SK-N-SH (cell line): Measurements from ENCODE around the gene MANBA.

Experiments
- EZH2phosphoT487 ChIP-seq: fragments of 200-600 bp; sonication (generic); IDR thresholded peaks from 2 replicates; pipeline ENCODE4 v1.6.1; 2017; ENCODE audit warnings: low read depth, mixed run types, mild to moderate bottlenecking, antibody characterized with exemption, moderate library complexity, borderline replicate concordance
- GATA2 ChIP-seq: sonication (generic); formaldehyde crosslinking; IDR thresholded peaks from 2 replicates; pipeline ENCODE4 v1.5.0; 2020; ENCODE audit warnings: mild to moderate bottlenecking, missing genetic modification reagents
- MEF2A ChIP-seq: IDR thresholded peaks from 2 replicates; pipeline ENCODE4 v1.4.0; 2012; ENCODE audit warnings: low read depth, borderline replicate concordance
- NRF1 ChIP-seq: IDR thresholded peaks from 2 replicates; pipeline ENCODE4 v1.6.1; 2012; ENCODE audit warnings: low read depth, mild to moderate bottlenecking, low read length
- RFX5 ChIP-seq: IDR thresholded peaks from 2 replicates; pipeline ENCODE4 v1.6.1; 2012; ENCODE audit warnings: mild to moderate bottlenecking, improper control_type of control experiment, low read length
- SIN3A ChIP-seq: IDR thresholded peaks from 2 replicates; pipeline ENCODE4 v1.6.1; 2012; ENCODE audit warnings: low read depth, mild to moderate bottlenecking, low read length, moderate library complexity, borderline replicate concordance
- TF ChIP-seq, protein P1 (sequence below): fragments of 200-600 bp; sonication (generic); IDR thresholded peaks from 2 replicates; pipeline ENCODE4 v1.6.1; 2017; ENCODE audit warnings: antibody characterized with exemption, mild to moderate bottlenecking, moderate library complexity
- TF ChIP-seq, protein P2 (sequence below): fragments of 150-350 bp; IDR thresholded peaks from 2 replicates; pipeline ENCODE4 v1.6.1; 2017; ENCODE audit warnings: antibody characterized with exemption, low read length, low read depth, borderline replicate concordance

DNA sequence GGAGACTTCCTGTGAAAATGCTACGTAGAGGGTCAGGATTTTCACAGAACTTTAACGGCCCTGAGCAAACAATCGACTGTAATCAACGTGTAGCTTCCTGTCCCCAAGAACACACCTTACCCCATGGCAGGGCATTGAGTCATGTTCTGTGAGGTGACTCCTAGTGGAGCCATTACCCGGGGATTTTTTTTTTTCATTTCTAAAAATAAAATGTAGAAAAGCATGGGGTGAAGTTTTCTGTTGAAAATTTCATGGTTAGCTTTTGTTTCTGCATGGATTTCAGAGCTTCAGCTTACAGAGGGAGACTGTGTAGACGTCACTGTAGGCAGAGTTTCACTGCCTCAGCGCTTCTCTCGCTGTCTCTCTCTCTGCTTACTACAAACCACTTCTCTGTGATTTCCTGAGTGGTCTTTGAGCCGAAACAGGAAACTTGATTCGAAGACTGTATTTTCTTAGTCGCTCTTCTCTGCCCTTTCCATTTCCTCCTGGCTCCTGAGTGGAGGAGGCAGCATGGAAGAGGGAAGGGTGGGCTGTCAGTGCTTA, 147.9 kb downstream of the MANBA start:
- TF ChIP-seq GATA2 (CRISPR knock-in tag) (no peak), EZH2phosphoT487 (no peak), MEF2A (no peak), NRF1 (no peak), RFX5 (no peak), SIN3A (no peak)
- TF ChIP-seq, protein P1, sequence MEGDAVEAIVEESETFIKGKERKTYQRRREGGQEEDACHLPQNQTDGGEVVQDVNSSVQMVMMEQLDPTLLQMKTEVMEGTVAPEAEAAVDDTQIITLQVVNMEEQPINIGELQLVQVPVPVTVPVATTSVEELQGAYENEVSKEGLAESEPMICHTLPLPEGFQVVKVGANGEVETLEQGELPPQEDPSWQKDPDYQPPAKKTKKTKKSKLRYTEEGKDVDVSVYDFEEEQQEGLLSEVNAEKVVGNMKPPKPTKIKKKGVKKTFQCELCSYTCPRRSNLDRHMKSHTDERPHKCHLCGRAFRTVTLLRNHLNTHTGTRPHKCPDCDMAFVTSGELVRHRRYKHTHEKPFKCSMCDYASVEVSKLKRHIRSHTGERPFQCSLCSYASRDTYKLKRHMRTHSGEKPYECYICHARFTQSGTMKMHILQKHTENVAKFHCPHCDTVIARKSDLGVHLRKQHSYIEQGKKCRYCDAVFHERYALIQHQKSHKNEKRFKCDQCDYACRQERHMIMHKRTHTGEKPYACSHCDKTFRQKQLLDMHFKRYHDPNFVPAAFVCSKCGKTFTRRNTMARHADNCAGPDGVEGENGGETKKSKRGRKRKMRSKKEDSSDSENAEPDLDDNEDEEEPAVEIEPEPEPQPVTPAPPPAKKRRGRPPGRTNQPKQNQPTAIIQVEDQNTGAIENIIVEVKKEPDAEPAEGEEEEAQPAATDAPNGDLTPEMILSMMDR: no peak
- TF ChIP-seq, protein P2, sequence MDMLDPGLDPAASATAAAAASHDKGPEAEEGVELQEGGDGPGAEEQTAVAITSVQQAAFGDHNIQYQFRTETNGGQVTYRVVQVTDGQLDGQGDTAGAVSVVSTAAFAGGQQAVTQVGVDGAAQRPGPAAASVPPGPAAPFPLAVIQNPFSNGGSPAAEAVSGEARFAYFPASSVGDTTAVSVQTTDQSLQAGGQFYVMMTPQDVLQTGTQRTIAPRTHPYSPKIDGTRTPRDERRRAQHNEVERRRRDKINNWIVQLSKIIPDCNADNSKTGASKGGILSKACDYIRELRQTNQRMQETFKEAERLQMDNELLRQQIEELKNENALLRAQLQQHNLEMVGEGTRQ: no peak
